H1 (cell line): ENCODE results near the gene TMEM245. TPM values are rescaled to one million over a fixed set of nuclear protein-coding genes. Genes with fewer than 3 reads are reported as not detected.

Experiments
- BRCA1 ChIP-seq: IDR thresholded peaks from 2 replicates; pipeline ENCODE4 v1.6.1; 2012; ENCODE audit warnings: low read depth, low read length, improper control_type of control experiment
- CEBPB ChIP-seq: IDR thresholded peaks from 2 replicates; pipeline ENCODE4 v1.6.1; 2012; ENCODE audit warnings: low read depth, low read length
- CHD7 ChIP-seq: fragments of 300-600 bp; sonication (generic); IDR thresholded peaks from 2 replicates; pipeline ENCODE4 v1.7.1; 2012; ENCODE audit warnings: low read length, moderate library complexity, mild to moderate bottlenecking, inconsistent platforms; ENCODE audit not compliant: insufficient replicate concordance
- GABPA ChIP-seq: IDR thresholded peaks from 2 replicates; pipeline ENCODE4 v1.6.1; 2011; ENCODE audit warnings: mild to moderate bottlenecking, low read length, moderate library complexity, borderline replicate concordance; ENCODE audit not compliant: insufficient read depth
- GTF2F1 ChIP-seq: IDR thresholded peaks from 2 replicates; pipeline ENCODE4 v1.6.1; 2012; ENCODE audit warnings: low read depth, low read length, improper control_type of control experiment, borderline replicate concordance
- HDAC6 ChIP-seq: IDR thresholded peaks from one replicate; pipeline ENCODE4 v1.7.1; 2012; ENCODE audit warnings: low read depth, mild to moderate bottlenecking, inconsistent platforms, low read length, moderate library complexity
- POLR2A ChIP-seq, 2 experiments: IDR thresholded peaks; 1 replicate in 1 of 2; 2 replicates in 1 of 2; pipeline ENCODE4 v1.6.1; 2011; ENCODE audit warnings: low read depth in 2 of 2, low read length in 2 of 2, mild to moderate bottlenecking in 2 of 2; ENCODE audit errors: control extremely low read depth in 1 of 2
- POU5F1 ChIP-seq: IDR thresholded peaks from 2 replicates; pipeline ENCODE4 v1.6.1; 2011; ENCODE audit warnings: low read depth, mild to moderate bottlenecking, low read length, moderate library complexity
- TEAD4 ChIP-seq: IDR thresholded peaks from 2 replicates; pipeline ENCODE4 v1.6.1; 2012; ENCODE audit warnings: low read depth, low read length, inconsistent platforms, mixed read lengths
- polyA plus RNA-seq, 7 experiments: library from polyadenylated mRNA; depleted of rRNA in 3 of 7; stranded (reverse) in 5 of 7; unstranded in 2 of 7; fragments of >200 nt in 5 of 7; fragments of 200-250 nt in 2 of 7; gene quantifications; 1 replicate in 5 of 7; 2 replicates in 1 of 7; 4 replicates in 1 of 7; pipeline versions ENCODE4 v1.2.1 to v1.2.3, GENCODE V29; 2011 to 2013; ENCODE audit warnings: missing spikeins in 2 of 7, mixed read lengths in 2 of 7
- total RNA-seq: library from RNA; stranded (reverse); fragmentation: NEBNext Ultra II Directional; extraction: Animal tissue kit (Norgen Biotek cat#: 25700); gene quantifications from 2 replicates; pipeline ENCODE4 v1.2.1, GENCODE V29; 2021
- TF ChIP-seq, protein P1 (sequence below): IDR thresholded peaks from 2 replicates; pipeline ENCODE4 v1.6.1; 2012; ENCODE audit warnings: inconsistent platforms
- TF ChIP-seq, protein P2 (sequence below): IDR thresholded peaks from 2 replicates; pipeline ENCODE4 v1.6.1; 2011; ENCODE audit warnings: low read length, improper control_type of control experiment

TMEM245 gene
- total and polyA plus RNA-seq, 2 of the 8 experiments (the other 6 are each of a cell fraction or from before 2014, with no cell fraction given), result 44.3 to 45.8 TPM

- TF ChIP-seq CHD7 (no peak), POLR2A (IDR thresholded peaks at IDR 0.05; ENCODE audit: control extremely low read depth in 1 of 2, low read depth in 2 of 2, low read length in 2 of 2) (no peak), CEBPB (no peak), GTF2F1 (no peak), BRCA1 (no peak), POU5F1 (no peak), HDAC6 (no peak), TEAD4 (no peak), GABPA (no peak)
- TF ChIP-seq, protein P1, sequence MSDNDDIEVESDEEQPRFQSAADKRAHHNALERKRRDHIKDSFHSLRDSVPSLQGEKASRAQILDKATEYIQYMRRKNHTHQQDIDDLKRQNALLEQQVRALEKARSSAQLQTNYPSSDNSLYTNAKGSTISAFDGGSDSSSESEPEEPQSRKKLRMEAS, result no peak
- TF ChIP-seq, protein P2, sequence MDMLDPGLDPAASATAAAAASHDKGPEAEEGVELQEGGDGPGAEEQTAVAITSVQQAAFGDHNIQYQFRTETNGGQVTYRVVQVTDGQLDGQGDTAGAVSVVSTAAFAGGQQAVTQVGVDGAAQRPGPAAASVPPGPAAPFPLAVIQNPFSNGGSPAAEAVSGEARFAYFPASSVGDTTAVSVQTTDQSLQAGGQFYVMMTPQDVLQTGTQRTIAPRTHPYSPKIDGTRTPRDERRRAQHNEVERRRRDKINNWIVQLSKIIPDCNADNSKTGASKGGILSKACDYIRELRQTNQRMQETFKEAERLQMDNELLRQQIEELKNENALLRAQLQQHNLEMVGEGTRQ, result no peak
Observed at GRCh38 chr9:109005678-109006077, 114.1 kb downstream of the TMEM245 start (continued).
